Small intestine (tissue), 7 donors: ENCODE results near the gene FBXO17. TPM values are rescaled to one million over a fixed set of nuclear protein-coding genes. Genes with fewer than 3 reads are reported as not detected.
"Not testable (repeated sequence)": the region's sequence is repeated elsewhere in the genome, so short reads cannot be mapped to it uniquely, and the experiment has no call there.

Source experiments
- DNase-seq, 2 donors: peaks; one replicate each; pipeline versions ENCODE4 v3.0.0 to v3.0.0-alpha.2; 2013
- FAIRE-seq: peaks from 2 replicates; lab custom pipeline; 2012; peaks lifted over from hg19 to GRCh38; lab: Jason Lieb, UNC
- H3K27ac ChIP-seq, 3 donors: one replicate each; pipeline ENCODE4 v1.5.1; 2013; ENCODE audit warnings: low read length in 2 of 3, mild to moderate bottlenecking in 2 of 3, control low read depth in 1 of 3, inconsistent platforms in 1 of 3, low read depth in 1 of 3, moderate library complexity in 1 of 3
- H3K27me3 ChIP-seq, 3 donors: one replicate each; pipeline ENCODE4 v1.6.1; 2013; ENCODE audit warnings: low read length in 3 of 3, inconsistent platforms in 1 of 3; ENCODE audit not compliant: control insufficient read depth in 3 of 3, insufficient read depth in 3 of 3
- H3K36me3 ChIP-seq, 3 donors: one replicate each; pipeline ENCODE4 v1.6.1; 2013; ENCODE audit warnings: low read length in 3 of 3, inconsistent platforms in 1 of 3, low read depth in 1 of 3, mild to moderate bottlenecking in 1 of 3, moderate library complexity in 1 of 3; ENCODE audit not compliant: control insufficient read depth in 3 of 3, insufficient read depth in 2 of 3
- H3K4me1 ChIP-seq, 3 donors: one replicate each; pipeline ENCODE4 v1.6.1; 2013; ENCODE audit warnings: low read length in 2 of 3, inconsistent platforms in 1 of 3, low read depth in 1 of 3, mild to moderate bottlenecking in 1 of 3, moderate library complexity in 1 of 3; ENCODE audit not compliant: control insufficient read depth in 3 of 3, insufficient read depth in 2 of 3
- H3K4me3 ChIP-seq, 3 donors: one replicate each; pipeline ENCODE4 v1.5.1; 2013; ENCODE audit warnings: low read length in 3 of 3, control low read depth in 1 of 3, inconsistent platforms in 1 of 3, low read depth in 1 of 3, mild to moderate bottlenecking in 1 of 3, moderate library complexity in 1 of 3
- H3K9me3 ChIP-seq, 2 donors: one replicate each; pipeline ENCODE4 v1.6.1; 2013; ENCODE audit warnings: low read depth in 1 of 2, low read length in 1 of 2; ENCODE audit not compliant: control insufficient read depth in 2 of 2, insufficient read depth in 1 of 2
- WGBS, 3 donors: extraction: QIAGEN DNeasy Blood & Tissue Kit; methylation state at CpG; one replicate each; pipeline ENCODE4 v1.1.7; 2013; 5-methylcytosine and 5-hydroxymethylcytosine counted together
- polyA plus RNA-seq, 4 donors: library from polyadenylated mRNA; stranded (reverse) in 3 of 4; unstranded in 1 of 4; fragments of 200-250 nt in 3 of 4; fragments of 120-200 nt in 1 of 4; gene quantifications; one replicate each; pipeline versions ENCODE4 v1.2.1 to v1.2.3, GENCODE V29; 2013
- donor health status: healthy with polysubstance abuse.
- donor health status: control.
- donor health status: control.
- donor health status: Bipolar disorder and iron deficiency.
- donor health status: healthy.

FBXO17 gene
- polyA plus RNA-seq, 4 donors: 2.4 to 88.2 (median 6.2) TPM

DNA sequence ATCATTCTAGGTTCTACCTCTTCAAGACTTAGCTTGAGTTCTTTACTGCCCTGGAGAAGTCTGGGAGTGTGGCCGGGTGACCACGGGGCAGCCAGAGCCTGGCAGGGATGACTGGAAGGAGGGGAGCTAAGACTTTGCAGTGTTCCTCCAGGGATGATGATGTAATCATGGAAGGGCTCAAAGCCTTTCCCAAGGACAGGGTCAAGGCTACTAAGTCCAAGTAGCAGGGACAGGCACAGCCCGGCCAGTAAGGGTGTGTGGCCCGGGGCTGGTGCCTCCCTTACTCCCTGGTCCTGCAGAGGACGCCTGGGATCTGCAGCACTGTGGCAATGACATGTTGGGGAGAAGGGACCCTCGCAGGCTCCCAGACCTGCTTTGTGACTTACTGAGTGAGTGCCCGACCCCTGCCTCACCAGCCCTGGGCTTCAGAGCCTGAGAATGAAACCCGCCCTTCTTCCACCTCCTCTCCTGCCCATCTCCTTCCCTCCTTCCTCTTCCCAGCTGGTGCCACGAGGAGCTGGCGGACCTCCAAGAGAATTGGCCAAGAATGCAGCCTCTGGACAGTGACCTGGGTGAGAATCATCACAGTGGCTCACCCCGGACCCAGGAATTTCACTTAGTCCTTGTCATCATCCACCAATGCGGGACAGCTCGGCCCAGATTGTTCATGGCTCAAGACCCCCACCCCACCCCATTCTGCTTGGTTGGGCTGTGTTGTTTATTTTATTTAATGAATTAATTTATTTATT is 15.6 kb upstream of the FBXO17 start:
- DNase-seq: no peak
- Histone ChIP-seq H3K4me3 (no peak overlapping the region), H3K27ac (no peak overlapping the region), H3K27me3 (no peaks in the 10 kb centered on the region), H3K36me3 (no peaks in the 10 kb centered on the region), H3K9me3 (peaks cover 0 to 9% of the 10 kb centered on the region in 2 donors), H3K4me1 (peaks cover 0 to 6% (median 0%) of the 10 kb centered on the region in 3 donors)
- no peak for FAIRE-seq
- WGBS, 3 donors: 68% methylated on average over 11 to 13 of the region's 13 CpGs

DNA sequence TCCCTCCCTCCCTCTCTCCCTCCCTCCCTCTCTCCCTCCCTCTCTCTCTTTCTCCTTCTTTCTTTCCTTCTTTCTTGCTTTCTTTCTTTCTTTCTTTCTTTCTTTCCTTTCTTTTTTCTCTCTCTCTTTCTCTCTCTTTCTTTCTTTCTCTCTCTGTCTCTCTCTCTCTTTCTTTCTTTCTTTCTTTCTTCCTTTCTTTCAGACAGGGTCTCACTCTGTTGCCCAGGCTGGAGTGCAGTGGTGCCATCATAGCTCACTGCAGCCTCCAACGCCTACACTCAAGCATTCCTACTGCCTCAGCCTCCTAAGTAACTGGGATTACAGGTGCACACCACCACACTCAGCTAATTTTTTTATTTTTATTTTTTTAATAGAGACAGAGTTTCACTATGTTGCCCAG is 14.1 kb upstream of the FBXO17 start:
- H3K36me3 ChIP-seq, FAIRE-seq, H3K4me1 ChIP-seq, DNase-seq, H3K4me3 ChIP-seq, H3K27me3 ChIP-seq, H3K27ac ChIP-seq: not testable (repeated sequence)
- WGBS, 3 donors: 70 to 92% (median 71%) methylated on average over 1 of the region's 1 CpG
- H3K9me3 ChIP-seq: peaks cover 0 to 11% of the 10 kb centered on the region in 2 donors

DNA sequence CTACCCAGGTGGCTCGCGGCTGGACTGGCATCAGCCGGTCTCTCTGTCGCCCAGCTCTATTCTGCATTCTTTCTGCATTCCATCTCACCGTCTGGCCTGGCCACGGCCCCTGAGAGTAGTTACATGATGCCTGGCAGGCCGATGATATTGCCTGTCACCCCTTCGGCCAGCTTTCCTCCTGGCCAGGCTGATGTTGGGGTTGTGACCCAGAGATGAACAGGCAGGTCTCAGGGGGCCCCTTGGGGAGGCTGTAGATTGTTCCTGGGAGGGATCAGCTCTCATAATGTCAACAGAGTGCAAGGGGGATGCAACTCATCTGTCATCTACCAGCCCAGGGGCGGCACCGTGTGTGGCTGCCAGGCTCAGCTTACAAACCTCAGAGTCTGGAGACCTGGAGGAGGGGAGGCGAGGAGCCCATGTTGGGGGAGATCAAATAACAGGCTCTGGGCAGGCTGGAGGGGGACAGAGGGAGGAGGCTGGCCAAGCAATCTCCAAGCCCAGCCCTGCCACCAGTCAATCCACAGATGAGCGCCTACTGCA is 13.6 kb upstream of the FBXO17 start:
- FAIRE-seq (no peak), DNase-seq (no peak)
- no peaks in the 10 kb centered on the region for H3K4me1 ChIP-seq
- 49 to 65% (median 61%) methylated on average over 12 of the region's 12 CpGs for WGBS, 3 donors
- no peaks in the 10 kb centered on the region for H3K36me3 ChIP-seq
- H3K27ac ChIP-seq: no peak overlapping the region
- no peaks in the 10 kb centered on the region for H3K27me3 ChIP-seq
- peaks cover 0 to 11% of the 10 kb centered on the region in 2 donors for H3K9me3 ChIP-seq
- no peak overlapping the region for H3K4me3 ChIP-seq

DNA sequence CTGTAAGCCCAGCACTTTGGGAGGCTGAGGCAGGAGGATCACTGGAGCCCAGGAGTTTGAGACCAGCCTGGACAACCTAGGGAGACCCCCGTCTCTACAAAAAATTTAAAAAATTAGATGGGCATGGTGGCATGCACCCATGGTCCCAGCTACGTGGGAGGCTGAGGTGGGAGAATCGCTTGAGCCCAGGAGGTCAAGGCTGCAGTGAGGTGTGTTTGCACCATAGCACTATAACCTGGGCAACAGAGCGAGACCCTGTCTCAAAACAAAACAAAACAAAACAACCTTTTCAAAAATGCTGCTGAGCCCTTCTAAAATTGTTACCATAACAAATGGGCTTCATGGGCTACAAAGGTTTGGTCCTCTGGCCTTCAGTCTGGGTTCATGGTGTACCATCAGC is 13.1 kb upstream of the FBXO17 start:
- not testable (repeated sequence) for H3K4me3 ChIP-seq, H3K4me1 ChIP-seq, H3K36me3 ChIP-seq, H3K27me3 ChIP-seq, DNase-seq, FAIRE-seq, H3K27ac ChIP-seq
- 86 to 94% (median 92%) methylated on average over 4 of the region's 4 CpGs for WGBS, 3 donors
- H3K9me3 ChIP-seq: peaks cover 0 to 11% of the 10 kb centered on the region in 2 donors

DNA sequence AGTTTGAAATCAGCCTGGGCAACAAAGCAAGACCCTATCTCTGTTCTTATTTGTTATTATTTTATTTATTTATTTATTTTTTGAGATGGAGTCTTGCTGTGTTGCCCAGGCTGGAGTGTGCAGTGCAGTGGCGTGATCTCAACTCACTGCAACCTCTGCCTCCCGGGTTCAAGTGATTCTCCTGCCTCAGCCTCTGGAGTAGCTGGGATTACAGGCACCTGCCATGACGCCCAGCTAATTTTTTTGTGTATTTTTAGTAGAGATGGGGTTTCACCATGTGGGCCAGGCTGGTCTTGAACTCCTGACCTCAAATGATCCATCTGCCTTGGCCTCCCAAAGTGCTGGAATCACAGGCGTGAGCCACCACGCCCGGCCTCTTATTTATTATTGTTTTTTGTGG is 12.2 kb upstream of the FBXO17 start:
- H3K27ac ChIP-seq, H3K4me1 ChIP-seq, H3K9me3 ChIP-seq, DNase-seq, FAIRE-seq, H3K36me3 ChIP-seq, H3K27me3 ChIP-seq, H3K4me3 ChIP-seq: not testable (repeated sequence)
- 81 to 85% (median 84%) methylated on average over 6 of the region's 6 CpGs for WGBS, 3 donors

DNA sequence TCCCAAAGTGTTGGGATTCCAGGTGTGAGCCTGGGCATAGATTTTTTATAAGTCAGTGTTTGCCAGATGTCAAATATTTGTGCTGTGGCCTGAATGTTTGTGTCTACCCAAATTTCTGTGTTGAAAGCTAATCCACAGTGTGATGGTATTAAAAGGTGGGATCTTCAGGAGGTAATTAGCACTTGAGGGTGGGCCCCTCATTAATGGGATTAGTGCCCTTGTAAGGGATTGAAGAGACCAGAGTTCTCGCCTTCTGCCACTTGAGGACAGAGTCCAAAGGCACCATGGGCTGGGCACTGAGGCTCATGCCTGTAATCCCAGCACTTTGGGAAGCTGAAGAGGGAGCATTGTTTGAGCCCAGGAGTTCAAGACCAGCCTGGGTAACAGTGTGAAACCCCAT is 9.7 kb upstream of the FBXO17 start:
- H3K4me3 ChIP-seq: no peak overlapping the region
- no peak for DNase-seq
- no peak overlapping the region for H3K27ac ChIP-seq
- 78 to 87% (median 78%) methylated on average over 1 of the region's 1 CpG for WGBS, 3 donors
- H3K9me3 ChIP-seq: peaks cover 0 to 16% of the 10 kb centered on the region in 2 donors
- no peaks in the 10 kb centered on the region for H3K4me1 ChIP-seq
- no peaks in the 10 kb centered on the region for H3K36me3 ChIP-seq
- no peak for FAIRE-seq
- no peaks in the 10 kb centered on the region for H3K27me3 ChIP-seq

DNA sequence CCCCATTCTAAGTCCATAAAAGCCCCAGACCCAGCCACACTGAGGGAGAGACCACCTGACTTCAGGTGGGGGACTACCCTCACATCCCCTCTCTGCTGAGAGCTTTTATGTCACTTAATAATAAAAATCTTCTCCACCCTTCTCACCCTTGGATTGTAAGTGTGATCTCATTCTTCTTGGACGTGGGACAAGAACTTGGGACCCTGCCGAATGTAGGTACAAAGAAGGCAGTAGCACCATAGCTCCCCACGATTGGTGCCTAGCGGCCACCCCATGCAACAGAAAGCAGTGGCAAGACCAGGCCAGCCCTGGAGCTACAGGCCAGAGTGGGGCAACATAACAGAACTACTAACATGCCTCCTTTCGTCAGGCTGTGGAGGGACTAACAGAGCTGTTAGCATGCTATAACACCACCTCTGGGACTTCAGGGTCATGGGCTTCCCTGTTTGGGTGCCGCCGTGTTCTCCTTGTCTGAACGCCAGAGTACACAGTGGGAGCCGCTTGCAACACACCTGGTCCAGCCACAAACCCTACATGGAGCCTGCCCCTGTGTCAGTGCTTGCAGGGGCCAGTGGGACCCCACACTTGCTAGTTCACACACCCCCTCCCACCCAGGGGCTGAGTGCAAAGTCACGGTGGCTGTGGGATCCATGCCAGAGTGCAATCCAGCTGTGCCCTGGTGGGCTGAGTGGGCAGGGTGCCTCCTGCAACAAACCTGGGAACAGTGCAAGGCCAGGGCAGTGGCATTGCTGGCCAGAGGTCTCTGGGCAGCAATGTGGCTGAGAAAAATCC is 5.2 kb upstream of the FBXO17 start:
- Histone ChIP-seq H3K9me3 (peaks cover 0 to 16% of the 10 kb centered on the region in 2 donors), H3K27ac (no peak overlapping the region), H3K4me1 (peaks cover 0 to 21% (median 3%) of the 10 kb centered on the region in 3 donors), H3K36me3 (no peaks in the 10 kb centered on the region), H3K27me3 (peaks cover 0 to 3% (median 0%) of the 10 kb centered on the region in 3 donors), H3K4me3 (no peak overlapping the region)
- WGBS, 3 donors: 92 to 98% (median 94%) methylated on average over 10 of the region's 10 CpGs
- DNase-seq (no peak), FAIRE-seq (no peak)

DNA sequence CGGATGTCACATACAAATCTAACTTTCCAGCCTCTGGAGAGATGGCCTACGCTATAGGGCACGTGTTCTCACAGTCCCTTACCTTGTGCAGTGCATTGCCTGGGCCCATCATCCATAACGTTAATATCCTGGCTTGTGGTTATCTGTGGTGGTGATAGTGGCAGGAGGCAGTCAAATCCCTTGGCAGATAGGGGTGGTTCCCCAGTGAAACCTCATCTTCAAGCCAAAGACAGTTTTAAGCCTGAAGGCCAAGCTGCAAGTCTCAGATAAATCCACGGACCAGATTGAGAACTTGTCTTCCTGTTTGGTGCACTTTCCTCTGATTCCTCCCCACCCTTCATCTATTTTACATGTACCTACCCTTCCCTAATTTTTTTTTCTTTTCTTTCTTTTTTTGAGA is 4.3 kb upstream of the FBXO17 start:
- Histone ChIP-seq H3K9me3 (peaks cover 0 to 11% of the 10 kb centered on the region in 2 donors), H3K36me3 (no peaks in the 10 kb centered on the region), H3K27me3 (peaks cover 0 to 3% (median 0%) of the 10 kb centered on the region in 3 donors), H3K27ac (no peak overlapping the region), H3K4me3 (no peak overlapping the region), H3K4me1 (peaks cover 0 to 21% (median 5%) of the 10 kb centered on the region in 3 donors)
- 80 to 85% (median 84%) methylated on average over 5 of the region's 5 CpGs for WGBS, 3 donors
- FAIRE-seq (no peak), DNase-seq (no peak)
